NCI-H187 treated with DMSO at 0.1 percent for 48 hours (cell line): ENCODE results near the gene FCGR3B.
"Not testable (repeated sequence)": the region's sequence is repeated elsewhere in the genome, so short reads cannot be mapped to it uniquely, and the experiment has no call there.

Experiments used
- DNase-seq: peaks from one replicate; lab custom pipeline; 2025; lab: John Stamatoyannopoulos, UW

FCGR3B gene

GRCh38 chr1:161638251-161638993, 7.4 kb upstream of the FCGR3B start:
- not testable (repeated sequence) for DNase-seq

- not testable (repeated sequence) for DNase-seq
These were observed 6.0 kb upstream of the FCGR3B start for GRCh38 chr1:161636976-161637375.

- DNase-seq = not testable (repeated sequence)
These were observed 5.3 kb upstream of the FCGR3B start for GRCh38 chr1:161636189-161636782.

- DNase-seq = not testable (repeated sequence)
These were observed 4.0 kb upstream of the FCGR3B start for GRCh38 chr1:161634993-161635392.

GRCh38 chr1:161630128-161630742, 741 bp downstream of the FCGR3B start:
- not testable (repeated sequence) for DNase-seq

- DNase-seq = not testable (repeated sequence)
These were observed 4.4 kb downstream of the FCGR3B start for GRCh38 chr1:161626445-161627146.

- not testable (repeated sequence) for DNase-seq
These were observed 6.4 kb downstream of the FCGR3B start for GRCh38 chr1:161624605-161625004.

- not testable (repeated sequence) for DNase-seq
These were observed 7.5 kb downstream of the FCGR3B start for GRCh38 chr1:161623401-161624051.

- DNase-seq = not testable (repeated sequence)
These were observed 8.9 kb downstream of the FCGR3B start for GRCh38 chr1:161622054-161622453.

GRCh38 chr1:161621181-161622000, 9.6 kb downstream of the FCGR3B start:
- DNase-seq = not testable (repeated sequence)

- not testable (repeated sequence) for DNase-seq
These were observed 10.6 kb downstream of the FCGR3B start for GRCh38 chr1:161620399-161620798.

GRCh38 chr1:161618517-161618916, 12.5 kb downstream of the FCGR3B start:
- not testable (repeated sequence) for DNase-seq

- not testable (repeated sequence) for DNase-seq
These were observed 14.6 kb downstream of the FCGR3B start for GRCh38 chr1:161616417-161616816.

GRCh38 chr1:161613142-161613514, 17.8 kb downstream of the FCGR3B start:
- not testable (repeated sequence) for DNase-seq

- DNase-seq = peak; percentile 83
These were observed 18.4 kb downstream of the FCGR3B start for GRCh38 chr1:161612322-161613141.

GRCh38 chr1:161611866-161612321, 19.1 kb downstream of the FCGR3B start:
- not testable (repeated sequence) for DNase-seq

- DNase-seq = not testable (repeated sequence)
These were observed 20.8 kb downstream of the FCGR3B start for GRCh38 chr1:161610198-161610597.

- not testable (repeated sequence) for DNase-seq
These were observed 24.2 kb downstream of the FCGR3B start for GRCh38 chr1:161606541-161607336.
